Measurements from ENCODE around the gene NUP133.
"Not testable (repeated sequence)": the region's sequence is repeated elsewhere in the genome, so short reads cannot be mapped to it uniquely, and the experiment has no call there.

The NUP133 gene

GRCh38 chr1:229409616-229410369 is 98.3 kb downstream of the NUP133 start:
- Mint-ChIP-seq H3K4me1 (peaks cover 21 to 35% of the 10 kb centered on the region in 2 donors), H3K36me3 (no peaks in the 10 kb centered on the region), H3K27me3 (peaks cover 47 to 57% of the 10 kb centered on the region in 2 donors), H3K4me3 (no peak overlapping the region), H3K9me3 (no peaks in the 10 kb centered on the region), H3K27ac (no peak overlapping the region)
- DNase-seq, result no peak
- no peak for ATAC-seq (replicated peaks)

DNA sequence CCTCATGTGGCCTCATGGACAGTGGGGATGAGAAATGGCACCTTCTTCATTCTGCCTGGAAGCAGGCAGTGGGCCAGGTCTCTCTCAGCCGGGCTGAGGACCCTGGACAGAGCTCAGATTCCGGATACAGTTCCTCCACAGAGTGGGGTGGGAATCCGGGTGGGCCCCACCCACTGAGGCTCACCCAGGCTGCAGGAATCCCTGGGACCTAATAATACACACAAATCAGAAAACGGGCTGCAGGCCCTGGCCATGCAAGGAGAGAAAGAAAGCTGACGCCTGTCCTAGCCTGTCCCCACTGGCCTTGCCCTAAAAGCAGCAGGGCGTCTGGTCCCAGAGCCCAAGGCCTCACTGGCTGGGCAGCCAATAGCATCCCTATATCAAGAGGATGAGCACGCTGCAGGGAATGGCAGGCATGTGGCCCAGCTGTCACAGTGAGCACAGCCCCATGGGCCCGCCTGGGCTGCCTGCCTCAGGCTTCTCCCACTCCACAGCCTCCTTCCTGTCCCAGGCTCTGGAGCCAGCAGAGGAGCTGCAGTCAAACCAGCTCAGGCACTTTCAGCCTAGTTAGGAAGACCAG is 99.6 kb downstream of the NUP133 start:
- no peak for ATAC-seq (replicated peaks)
- Mint-ChIP-seq H3K4me3 (no peak overlapping the region), H3K27me3 (peaks cover 56 to 67% of the 10 kb centered on the region in 2 donors)

DNA sequence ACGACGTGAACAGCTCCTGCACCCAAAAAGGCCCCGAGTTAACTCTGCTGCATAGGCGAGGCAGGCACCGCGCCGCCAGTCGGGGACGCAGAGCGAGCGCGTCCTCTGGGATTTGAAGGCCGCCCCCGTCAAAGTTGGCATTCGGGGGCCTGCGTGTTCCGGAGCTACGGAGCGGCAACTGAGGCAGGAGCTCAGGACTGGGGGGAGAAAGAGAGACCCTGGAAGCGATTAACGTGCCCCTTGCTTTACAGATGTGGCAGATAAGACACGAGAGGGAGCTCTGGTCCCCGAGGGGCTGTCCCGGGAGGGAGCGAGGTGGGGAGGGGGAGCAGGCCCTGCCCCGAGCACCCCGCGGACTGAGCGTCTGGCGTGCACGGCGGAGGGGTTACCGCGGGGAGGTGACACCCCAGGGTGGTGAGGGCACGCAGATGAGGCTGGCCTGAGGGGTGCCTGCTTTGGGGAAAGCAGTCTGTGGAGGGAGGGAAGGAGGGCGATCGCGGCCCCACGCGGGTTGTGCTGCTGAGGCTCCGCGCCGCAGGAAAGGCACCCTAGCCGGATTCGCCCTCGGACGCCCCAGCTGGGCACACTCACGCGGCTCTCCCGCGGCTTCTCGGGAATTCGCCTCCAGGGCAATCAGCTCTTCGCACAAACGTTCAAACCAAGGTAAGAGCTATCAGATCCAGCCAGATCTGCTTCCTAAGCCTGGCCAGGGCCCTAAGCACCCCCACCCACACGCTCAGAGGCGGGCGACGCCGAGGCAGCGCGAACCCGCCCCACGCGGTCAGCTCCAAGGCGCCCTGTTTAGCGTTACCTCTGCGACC is 100.7 kb downstream of the NUP133 start:
- Mint-ChIP-seq H3K27me3 (peaks cover 65 to 76% of the 10 kb centered on the region in 2 donors), H3K4me3 (peak overlapping the region; percentile 82 to 87), H3K36me3 (no peaks in the 10 kb centered on the region), H3K4me1 (peaks cover 21 to 35% of the 10 kb centered on the region in 2 donors), H3K9me3 (no peaks in the 10 kb centered on the region), H3K27ac (peak overlapping the region; percentile 56)
- DNase-seq, result no peak
- peak; percentile 36 to 46 for ATAC-seq (replicated peaks)

More for the DNA sequence above, 99.6 kb downstream of the NUP133 start:
- DNase-seq, result no peak
- Mint-ChIP-seq H3K9me3 (no peaks in the 10 kb centered on the region), H3K27ac (no peak overlapping the region), H3K36me3 (no peaks in the 10 kb centered on the region), H3K4me1 (peaks cover 21 to 35% of the 10 kb centered on the region in 2 donors)

DNA sequence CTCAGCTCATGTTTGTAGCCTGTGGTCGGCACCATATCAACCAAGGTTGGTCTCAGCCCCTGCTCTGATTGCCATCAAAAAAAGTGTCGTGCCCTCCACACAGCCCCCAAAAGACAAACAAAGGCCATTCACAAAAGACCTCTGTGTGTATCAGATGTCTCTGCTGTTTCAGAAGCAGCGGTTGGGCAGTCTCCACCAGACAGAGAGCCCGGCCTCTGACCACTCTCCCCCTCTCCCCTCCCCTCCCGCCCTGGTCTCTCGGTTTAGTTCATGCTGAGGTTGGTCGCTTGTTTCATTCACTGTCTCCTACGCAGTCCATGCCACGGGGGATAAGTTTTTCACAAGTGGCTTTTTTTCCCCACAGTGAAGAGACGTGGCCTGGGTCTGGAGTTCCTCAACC is 101.3 kb downstream of the NUP133 start:
- peak overlapping the region; percentile 56 for H3K27ac Mint-ChIP-seq
- H3K9me3 Mint-ChIP-seq, result no peaks in the 10 kb centered on the region
- H3K36me3 Mint-ChIP-seq, result no peaks in the 10 kb centered on the region
- peak; percentile 8 to 17 for ATAC-seq (replicated peaks)
- peaks cover 70 to 81% of the 10 kb centered on the region in 2 donors for H3K27me3 Mint-ChIP-seq
- peak overlapping the region; percentile 82 to 87 for H3K4me3 Mint-ChIP-seq
- no peak for DNase-seq
- H3K4me1 Mint-ChIP-seq, result peaks cover 21 to 35% of the 10 kb centered on the region in 2 donors

DNA sequence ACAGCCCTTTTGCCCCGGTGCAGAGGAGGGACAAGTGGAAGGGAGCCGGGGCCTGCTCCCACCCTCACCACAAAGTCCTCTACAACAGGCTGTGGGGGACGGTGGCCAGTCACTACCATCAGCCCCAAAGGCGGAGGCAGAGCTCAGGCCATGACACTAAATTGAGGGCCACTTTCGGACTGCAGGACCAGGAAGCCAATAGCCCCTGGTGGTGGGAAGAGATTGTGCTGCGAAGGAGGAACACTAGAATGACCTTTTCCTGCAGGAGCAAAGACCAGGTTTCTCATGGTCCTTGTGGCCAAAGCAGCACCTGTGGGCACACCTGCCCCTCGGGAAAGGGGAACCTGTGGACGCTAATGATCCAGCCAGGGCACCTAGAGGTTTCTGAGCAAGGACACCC is 104.6 kb downstream of the NUP133 start:
- peaks cover 64 to 68% of the 10 kb centered on the region in 2 donors for H3K27me3 Mint-ChIP-seq
- H3K9me3 Mint-ChIP-seq, result no peaks in the 10 kb centered on the region
- no peak overlapping the region for H3K4me3 Mint-ChIP-seq
- H3K4me1 Mint-ChIP-seq, result peaks cover 11 to 18% of the 10 kb centered on the region in 2 donors
- no peaks in the 10 kb centered on the region for H3K36me3 Mint-ChIP-seq
- no peak for ATAC-seq (replicated peaks)
- no peak for DNase-seq
- H3K27ac Mint-ChIP-seq, result no peak overlapping the region

DNA sequence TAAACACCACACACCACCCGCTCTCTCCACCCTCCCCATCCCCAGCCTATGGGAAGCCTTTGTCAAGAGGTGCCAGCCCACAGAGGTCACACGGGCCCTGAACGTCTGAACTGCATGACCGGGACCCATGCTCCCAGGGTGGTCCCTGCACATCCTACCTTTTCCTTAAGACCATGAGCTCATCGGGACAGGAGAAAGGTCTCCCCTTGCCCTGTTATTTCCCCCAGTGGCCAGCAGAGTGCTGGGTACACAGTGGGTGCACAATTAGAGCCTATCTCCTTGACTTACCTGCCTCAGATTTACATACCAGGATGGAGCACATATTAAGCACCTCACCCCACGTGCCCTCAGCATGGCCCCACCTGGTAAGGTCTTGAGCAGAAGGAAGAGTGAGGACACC is 105.1 kb downstream of the NUP133 start:
- DNase-seq (no peak), ATAC-seq (replicated peaks) (no peak)
- Mint-ChIP-seq H3K27me3 (peaks cover 61 to 65% of the 10 kb centered on the region in 2 donors), H3K4me3 (no peak overlapping the region), H3K27ac (no peak overlapping the region), H3K9me3 (no peaks in the 10 kb centered on the region), H3K4me1 (peaks cover 9 to 16% of the 10 kb centered on the region in 2 donors), H3K36me3 (no peaks in the 10 kb centered on the region)

GRCh38 chr1:229402329-229402728 is 105.8 kb downstream of the NUP133 start:
- H3K4me1 Mint-ChIP-seq; H3K4me3 Mint-ChIP-seq; ATAC-seq (replicated peaks); H3K9me3 Mint-ChIP-seq; H3K36me3 Mint-ChIP-seq; DNase-seq; H3K27ac Mint-ChIP-seq: not testable (repeated sequence)
- H3K27me3 Mint-ChIP-seq, result peaks cover 54 to 59% of the 10 kb centered on the region in 2 donors

DNA sequence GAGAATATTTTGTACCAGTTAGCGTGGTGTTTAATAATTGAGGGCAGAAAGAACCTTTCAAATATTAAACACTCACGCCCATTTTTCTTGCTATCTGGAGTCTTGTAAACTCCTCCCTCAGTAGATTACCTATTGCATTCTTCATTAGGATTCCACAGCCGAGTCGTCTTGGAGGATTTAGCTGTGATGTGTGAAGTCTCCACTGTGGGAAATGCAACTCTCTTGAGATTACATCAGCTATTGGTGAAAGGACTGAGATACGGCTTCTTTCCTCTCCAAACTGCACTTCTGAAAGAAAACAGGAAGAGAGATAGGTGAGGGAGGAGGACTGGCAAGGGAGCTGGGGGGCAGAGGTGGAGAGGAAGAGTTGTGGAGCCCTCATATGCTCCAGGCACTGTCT is 110.4 kb downstream of the NUP133 start:
- no peak for ATAC-seq (replicated peaks)
- H3K4me3 Mint-ChIP-seq, result no peak overlapping the region
- peaks cover 45 to 58% of the 10 kb centered on the region in 2 donors for H3K27me3 Mint-ChIP-seq

GRCh38 chr1:229396585-229397206 is 111.4 kb downstream of the NUP133 start:
- H3K9me3 Mint-ChIP-seq, result peaks cover 0 to 2% of the 10 kb centered on the region in 2 donors
- no peak overlapping the region for H3K27ac Mint-ChIP-seq
- no peak for DNase-seq
- peaks cover 41 to 60% of the 10 kb centered on the region in 2 donors for H3K27me3 Mint-ChIP-seq
- no peaks in the 10 kb centered on the region for H3K4me1 Mint-ChIP-seq
- H3K36me3 Mint-ChIP-seq, result no peaks in the 10 kb centered on the region
- ATAC-seq (replicated peaks), result no peak
- H3K4me3 Mint-ChIP-seq, result no peak overlapping the region

More for the DNA sequence above, 110.4 kb downstream of the NUP133 start:
- Mint-ChIP-seq H3K9me3 (peaks cover 0 to 2% of the 10 kb centered on the region in 2 donors), H3K36me3 (no peaks in the 10 kb centered on the region), H3K27ac (no peak overlapping the region), H3K4me1 (no peaks in the 10 kb centered on the region)
- no peak for DNase-seq

GRCh38 chr1:229394517-229394916 is 113.6 kb downstream of the NUP133 start:
- H3K36me3 Mint-ChIP-seq, H3K27ac Mint-ChIP-seq: not testable (repeated sequence)
- H3K27me3 Mint-ChIP-seq, result peaks cover 45 to 66% of the 10 kb centered on the region in 2 donors

DNA sequence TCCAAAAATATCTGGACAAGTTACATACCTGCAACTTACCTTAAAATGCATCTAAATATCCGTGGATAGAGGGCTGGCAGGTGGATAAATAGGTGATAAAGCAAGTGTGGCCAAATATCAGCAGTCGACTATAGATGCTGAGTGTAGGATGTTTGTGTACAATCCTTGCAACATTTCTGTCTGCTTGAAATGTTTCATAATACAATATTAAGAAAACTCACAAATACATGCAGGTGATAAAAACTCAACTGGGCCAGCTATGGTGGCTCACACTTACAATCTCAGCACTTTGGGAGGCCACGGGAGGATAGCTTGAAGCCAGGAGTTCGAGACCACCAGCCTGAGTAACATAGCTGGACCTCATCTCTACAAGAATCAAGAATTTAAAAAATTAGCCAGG is 115.2 kb downstream of the NUP133 start:
- peaks cover 41 to 60% of the 10 kb centered on the region in 2 donors for H3K27me3 Mint-ChIP-seq

More at GRCh38 chr1:229394517-229394916, 113.6 kb downstream of the NUP133 start:
- not testable (repeated sequence) for H3K4me1 Mint-ChIP-seq; H3K9me3 Mint-ChIP-seq; ATAC-seq (replicated peaks); DNase-seq; H3K4me3 Mint-ChIP-seq

More for the DNA sequence above, 115.2 kb downstream of the NUP133 start:
- DNase-seq (no peak), ATAC-seq (replicated peaks) (no peak)
- Mint-ChIP-seq H3K9me3 (peaks cover 0 to 2% of the 10 kb centered on the region in 2 donors), H3K36me3 (no peaks in the 10 kb centered on the region), H3K4me3 (no peak overlapping the region), H3K27ac (no peak overlapping the region), H3K4me1 (no peaks in the 10 kb centered on the region)

All from stimulated activated naive B cell treated with anti-CD40 and anti-IgM and Interleukin-4, amounts not matched to agents 10 μg/mL and 1 μg/mL and 100 μg/mL, for 72 hours (primary cell).